GM19043 (cell line): ENCODE data around the gene ADAMTSL2.

ENCODE experiments used
- ATAC-seq: cut with Tn5 transposase; IDR thresholded peaks from one replicate; pipeline ENCODE4 v1.9.1; 2021; ENCODE audit warnings: low read depth; ENCODE audit not compliant: unreplicated experiment

The ADAMTSL2 gene

DNA sequence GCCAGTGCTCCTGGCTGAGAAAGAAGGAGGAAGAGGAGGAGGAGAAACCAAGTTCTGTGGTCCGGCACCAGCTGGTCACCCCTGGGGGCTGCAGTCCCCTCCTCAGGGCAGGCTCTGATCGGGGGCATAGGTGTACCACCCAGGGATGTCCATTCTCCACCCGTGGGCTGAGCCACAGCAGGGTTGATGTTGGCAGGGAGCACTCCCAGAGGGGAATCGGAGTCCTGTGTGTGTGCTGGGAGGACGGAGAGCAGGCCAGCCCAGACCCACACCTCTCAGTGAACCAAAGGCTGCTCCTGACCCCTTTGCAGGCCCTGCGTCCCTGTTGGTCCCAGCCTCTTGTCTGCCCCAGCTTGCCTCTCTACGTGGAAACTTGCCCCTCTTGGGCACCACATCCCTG lies 4.6 kb upstream of the ADAMTSL2 start:
- no peak for ATAC-seq

GRCh38 chr9:133531293-133531692 lies 3.2 kb upstream of the ADAMTSL2 start:
- ATAC-seq = no peak

GRCh38 chr9:133532937-133533668 lies 1.4 kb upstream of the ADAMTSL2 start:
- no peak for ATAC-seq

DNA sequence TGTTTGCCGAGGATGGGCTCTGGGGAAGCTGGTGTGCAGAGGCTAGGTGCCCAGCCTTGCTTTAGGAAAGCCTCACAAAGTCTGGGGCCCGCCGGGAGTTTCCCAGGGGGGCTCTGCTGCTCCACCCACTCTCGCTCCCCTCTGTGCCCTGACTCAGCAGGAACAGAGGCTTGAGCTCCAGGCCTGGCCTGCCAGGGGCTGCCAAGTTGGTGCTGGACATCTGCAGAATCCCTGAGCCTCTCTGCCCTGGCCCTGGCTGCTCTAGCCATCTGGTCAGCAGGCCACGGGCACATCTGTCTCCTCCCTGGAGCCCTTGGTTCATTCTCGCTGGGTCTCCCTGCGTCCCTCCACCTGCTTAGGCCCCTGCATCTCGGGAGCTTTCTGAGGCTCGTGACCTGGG lies 647 bp upstream of the ADAMTSL2 start:
- ATAC-seq = no peak

DNA sequence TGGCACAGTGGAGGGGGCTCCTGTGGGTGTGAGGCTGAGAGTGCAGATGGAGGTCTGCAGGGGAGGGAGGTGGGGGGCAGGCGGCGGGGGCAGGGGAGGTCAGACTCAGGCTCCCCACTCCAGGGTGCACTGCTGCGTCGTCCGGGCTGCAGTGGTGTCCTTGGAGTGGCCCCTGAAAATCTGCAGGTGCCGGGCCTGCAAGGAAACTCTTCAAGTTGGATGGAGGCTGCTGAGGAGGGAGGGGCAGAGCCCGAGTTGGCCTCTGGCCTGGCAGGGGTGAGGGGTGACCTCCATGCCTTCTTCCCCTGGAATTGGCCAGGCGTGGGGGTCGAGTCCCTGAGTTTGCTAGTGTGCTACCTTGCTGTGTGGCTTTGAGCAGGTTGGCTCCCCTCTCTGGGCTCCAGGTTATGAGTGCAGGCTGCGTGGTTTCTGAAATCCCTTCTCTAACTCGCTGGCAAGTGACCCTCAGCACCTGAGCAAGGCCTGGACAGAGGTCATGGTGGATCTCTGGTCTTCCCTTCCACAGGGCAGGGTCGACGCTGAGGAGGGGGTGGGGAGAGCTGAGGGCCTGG lies 888 bp downstream of the ADAMTSL2 start:
- ATAC-seq = no peak

DNA sequence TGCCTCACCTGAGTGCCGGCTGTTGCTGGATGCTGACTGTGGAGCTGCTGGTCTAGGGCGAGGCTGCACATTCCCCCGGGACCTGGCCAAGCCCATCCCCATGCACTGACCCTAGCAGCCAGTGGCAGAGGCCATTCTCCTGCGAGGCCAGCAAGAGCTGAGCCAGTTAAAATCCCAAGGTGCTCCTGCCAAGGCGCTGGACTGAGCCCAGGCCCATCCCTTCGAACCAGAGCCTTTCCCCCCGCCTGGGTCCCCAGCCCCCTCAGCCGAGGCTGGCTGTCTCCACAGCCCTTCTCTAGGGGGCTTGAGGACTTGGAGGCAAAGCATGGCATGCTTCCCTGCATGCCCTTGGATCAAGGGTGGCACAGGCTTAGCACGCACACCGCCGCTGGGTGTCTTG lies 1.6 kb downstream of the ADAMTSL2 start:
- no peak for ATAC-seq

GRCh38 chr9:133536536-133536935 lies 2.0 kb downstream of the ADAMTSL2 start:
- ATAC-seq = no peak

DNA sequence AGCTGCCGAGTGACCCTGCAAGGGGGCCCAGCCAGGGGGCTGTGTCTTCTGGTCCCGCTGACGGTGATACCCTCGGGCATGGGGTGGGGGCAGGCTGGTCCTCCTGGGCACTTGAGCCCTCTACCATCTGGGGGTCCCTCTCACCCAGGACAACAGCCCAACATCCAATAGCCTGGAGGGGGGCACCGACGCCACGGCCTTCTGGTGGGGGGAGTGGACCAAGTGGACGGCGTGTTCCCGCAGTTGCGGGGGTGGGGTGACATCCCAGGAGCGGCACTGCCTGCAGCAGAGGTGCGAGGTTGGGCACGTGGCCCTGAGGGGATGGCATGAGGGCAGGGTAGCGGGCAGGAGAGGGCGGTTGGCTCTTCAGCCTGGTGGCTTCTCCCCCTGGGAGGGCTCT lies 2.8 kb downstream of the ADAMTSL2 start:
- ATAC-seq = no peak

GRCh38 chr9:133538176-133538575 lies 3.7 kb downstream of the ADAMTSL2 start:
- ATAC-seq = no peak

GRCh38 chr9:133538851-133539833 lies 4.6 kb downstream of the ADAMTSL2 start:
- ATAC-seq = no peak

DNA sequence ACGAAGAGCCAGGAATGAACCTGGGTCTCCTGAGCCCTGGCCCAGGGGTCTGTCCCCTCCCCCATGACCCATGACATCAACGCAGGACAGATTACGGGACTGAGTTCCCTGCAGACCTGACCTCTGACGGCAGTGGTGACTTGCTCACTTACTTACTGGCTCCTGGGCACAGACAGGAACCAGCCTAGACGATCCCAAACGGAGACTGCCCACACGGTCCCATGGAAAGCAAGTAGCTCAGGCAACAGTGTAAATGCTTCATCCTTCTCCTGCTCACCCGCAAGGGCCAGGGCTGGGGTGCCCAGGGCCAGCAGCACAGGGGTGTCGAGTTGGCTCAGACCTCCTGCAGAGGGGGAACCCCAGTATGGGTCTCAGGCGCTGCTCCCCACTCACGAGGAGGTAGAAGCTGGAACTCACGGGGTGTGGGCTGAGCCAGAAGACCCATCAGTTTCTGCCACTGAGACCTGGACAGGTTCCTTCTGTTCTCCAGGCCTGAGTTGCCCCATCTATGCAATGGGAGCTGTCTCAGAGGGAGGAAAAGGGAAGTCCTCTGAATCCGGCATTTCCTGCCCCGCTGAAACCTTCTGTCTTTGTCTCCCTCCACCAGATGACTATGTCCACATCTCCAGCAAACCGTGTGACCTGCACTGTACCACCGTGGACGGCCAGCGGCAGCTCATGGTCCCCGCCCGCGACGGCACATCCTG lies 5.6 kb downstream of the ADAMTSL2 start:
- no peak for ATAC-seq

DNA sequence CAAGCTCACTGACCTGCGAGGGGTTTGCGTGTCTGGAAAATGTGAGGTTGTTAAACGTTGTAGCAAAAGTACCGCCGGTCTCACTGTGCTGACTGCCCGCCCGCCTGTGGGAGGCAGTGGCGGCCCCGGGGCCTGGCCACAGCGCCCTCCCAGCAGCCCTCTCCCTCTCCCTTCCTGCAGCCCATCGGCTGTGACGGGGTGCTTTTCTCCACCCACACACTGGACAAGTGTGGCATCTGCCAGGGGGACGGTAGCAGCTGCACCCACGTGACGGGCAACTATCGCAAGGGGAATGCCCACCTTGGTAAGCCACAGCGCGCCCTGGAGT lies 6.2 kb downstream of the ADAMTSL2 start:
- no peak for ATAC-seq

DNA sequence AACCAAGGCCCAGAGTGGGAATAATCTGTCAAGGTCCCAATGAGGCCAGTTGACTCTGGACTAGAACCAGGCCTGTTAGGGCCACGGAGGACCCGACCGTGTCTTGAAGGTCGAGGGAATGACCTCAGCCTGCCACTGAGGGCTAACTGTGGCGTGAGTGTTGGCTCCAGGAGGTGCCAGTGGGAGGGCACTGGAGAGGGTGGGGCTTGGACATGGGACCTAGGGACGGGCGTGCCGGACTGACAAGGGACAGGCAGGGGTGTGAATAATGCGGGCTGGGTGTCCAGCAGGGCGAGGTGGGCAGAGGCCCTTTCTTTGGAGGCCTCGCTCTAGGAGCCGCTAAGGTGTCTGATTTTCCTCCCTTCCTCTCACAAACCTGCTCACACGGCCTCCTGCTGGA lies 7.5 kb downstream of the ADAMTSL2 start:
- ATAC-seq = no peak

DNA sequence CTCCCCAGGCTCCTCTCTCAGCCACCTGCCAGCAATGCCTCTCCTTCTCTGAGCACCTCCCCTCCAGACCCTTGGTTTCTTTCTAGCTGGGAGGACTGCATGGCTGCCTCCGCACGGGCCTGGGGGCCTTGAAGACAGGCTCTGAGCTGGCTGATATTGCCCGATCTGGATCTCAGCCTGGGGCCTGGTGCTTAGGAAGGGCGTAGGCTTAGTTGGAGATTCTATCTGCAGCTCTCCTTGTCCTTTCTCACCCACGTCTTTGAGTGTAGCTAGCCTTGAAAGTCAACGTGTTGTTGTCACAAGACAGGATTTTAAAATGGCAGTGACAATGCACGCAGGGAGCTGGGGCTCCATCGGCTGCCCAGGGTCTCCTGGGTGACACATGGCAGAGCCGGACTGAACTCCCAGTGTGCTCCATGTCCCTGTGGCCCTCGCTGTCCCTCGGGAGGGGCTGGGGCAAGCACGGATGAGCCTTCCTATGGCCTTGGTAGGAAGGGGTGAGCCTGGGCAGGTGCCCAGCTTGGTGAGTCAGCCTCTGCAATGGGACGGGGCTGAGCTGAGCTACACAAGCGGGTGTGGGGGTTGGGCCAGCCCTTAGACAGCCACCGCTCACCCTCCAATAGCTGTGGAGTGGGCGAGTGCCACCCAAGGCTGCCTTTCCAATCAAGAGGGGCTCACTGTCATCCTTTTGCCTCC lies 9.4 kb downstream of the ADAMTSL2 start:
- no peak for ATAC-seq

GRCh38 chr9:133545494-133546286 lies 11.2 kb downstream of the ADAMTSL2 start:
- ATAC-seq = no peak

DNA sequence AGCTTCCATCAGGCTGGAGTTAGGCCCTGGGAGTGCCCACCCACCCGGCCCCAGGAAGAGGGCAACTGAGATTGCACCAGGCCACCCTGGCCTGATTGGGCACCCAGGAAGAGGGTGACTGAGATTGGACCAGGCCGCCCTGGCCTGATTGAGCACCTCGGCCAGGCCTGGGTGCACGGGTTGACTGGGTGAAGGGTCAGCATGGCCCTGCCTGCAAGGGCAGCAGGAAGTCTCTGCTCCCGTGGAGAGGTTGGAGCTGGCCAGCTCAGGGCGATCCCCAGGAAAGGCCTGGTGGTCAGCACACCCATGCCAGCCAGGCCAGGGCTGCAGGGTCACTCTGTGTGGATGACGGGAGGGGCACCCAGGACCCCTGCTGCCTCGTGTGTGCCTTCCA lies 11.8 kb downstream of the ADAMTSL2 start:
- no peak for ATAC-seq

DNA sequence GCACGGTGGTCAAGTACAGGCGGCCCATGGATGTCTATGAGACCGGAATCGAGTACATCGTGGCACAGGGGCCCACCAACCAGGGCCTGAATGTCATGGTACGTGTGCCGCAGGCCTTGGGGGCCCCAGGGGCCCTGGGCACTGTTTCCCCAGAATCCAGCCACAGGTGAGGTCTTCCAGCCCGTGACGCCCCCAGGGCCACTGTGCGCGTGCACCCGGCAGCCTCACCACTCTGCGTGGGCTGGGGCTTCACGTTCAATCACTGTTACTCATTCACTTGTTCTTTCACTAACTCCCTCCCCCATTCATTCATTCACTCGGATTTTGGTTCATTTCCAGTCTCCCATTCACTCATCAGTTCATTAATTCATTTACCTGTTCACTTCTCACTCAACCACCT lies 12.6 kb downstream of the ADAMTSL2 start:
- no peak for ATAC-seq

DNA sequence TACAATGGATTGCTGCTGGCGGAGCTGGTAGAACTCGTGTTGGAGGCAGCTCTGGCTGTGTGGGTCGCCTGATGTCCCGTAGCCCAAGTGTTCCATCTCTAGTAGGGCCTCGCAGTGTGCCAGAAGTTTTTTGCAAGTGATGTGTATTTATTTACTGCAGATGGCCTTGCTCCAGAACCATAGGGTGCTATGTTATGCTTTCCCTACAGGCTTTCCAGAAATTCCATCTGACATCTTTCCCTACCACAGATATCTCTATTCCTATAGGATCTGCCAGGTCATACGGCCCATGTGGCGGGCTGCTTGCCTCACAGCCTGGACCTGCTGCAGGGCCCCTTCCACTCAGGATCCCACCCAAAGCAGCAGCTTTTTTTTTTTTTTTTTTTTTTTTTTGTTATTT lies 16.9 kb downstream of the ADAMTSL2 start:
- ATAC-seq = no peak

- ATAC-seq = no peak
Measured at GRCh38 chr9:133552236-133552635, 17.7 kb downstream of the ADAMTSL2 start.

DNA sequence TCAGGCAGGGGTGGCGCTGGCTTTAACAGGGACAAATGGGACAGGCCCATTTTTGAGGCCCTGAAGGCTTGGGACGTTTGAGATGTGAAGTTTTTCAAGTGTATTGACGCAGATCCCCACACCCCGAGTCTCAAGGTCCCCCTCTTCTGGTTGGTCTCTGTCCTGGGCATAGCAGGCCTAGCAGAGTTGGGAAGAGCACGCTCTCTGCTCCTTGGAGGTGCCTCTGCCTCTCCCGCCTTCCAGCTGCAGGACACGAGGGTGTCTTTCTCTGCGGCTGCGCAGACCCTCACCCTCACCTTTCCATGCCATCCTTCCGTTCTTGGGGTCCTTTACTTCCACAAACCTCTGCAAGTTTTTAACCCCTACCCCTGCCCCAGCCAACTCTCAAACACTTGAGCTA lies 18.6 kb downstream of the ADAMTSL2 start:
- ATAC-seq = no peak
